HEK293 (cell line): ENCODE results near the gene VAV3.

Source experiments
- CTCF ChIA-PET: fragments of 350-600 bp; formaldehyde crosslinking; extraction: SDS; loops from one replicate; lab custom pipeline; 2021; ENCODE audit warnings: antibody characterized with exemption; lab: Yijun Ruan, JAX
- POLR2A ChIA-PET: fragments of 300-600 bp; formaldehyde crosslinking; extraction: SDS; loops from one replicate; lab custom pipeline; 2020; ENCODE audit warnings: antibody characterized with exemption, inconsistent platforms; lab: Yijun Ruan, JAX
- H3K27ac ChIP-seq: fragments of 200-500 bp; sonication (Bioruptor generic); 2 replicates; pipeline ENCODE4 v1.5.1; 2014; ENCODE audit warnings: low read depth, low read length, control low read depth, inconsistent platforms; ENCODE audit errors: extremely low read depth
- H3K36me3 ChIP-seq, 2 experiments: fragments of 200-500 bp in 1 of 2; sonication (Bioruptor generic) in 1 of 2; 1 replicate in 1 of 2; 2 replicates in 1 of 2; pipeline ENCODE4 v1.5.1; 2014 to 2017; ENCODE audit warnings: inconsistent platforms in 2 of 2, low read length in 2 of 2; ENCODE audit not compliant: control insufficient read depth in 2 of 2, insufficient read depth in 1 of 2
- H3K4me1 ChIP-seq: fragments of 200-500 bp; sonication (Bioruptor generic); 2 replicates; pipeline ENCODE4 v1.5.1; 2014; ENCODE audit warnings: mild to moderate bottlenecking, low read length, inconsistent platforms; ENCODE audit not compliant: control insufficient read depth, insufficient read depth
- H3K4me3 ChIP-seq: 2 replicates; pipeline ENCODE4 v1.5.1; 2011; ENCODE audit warnings: low read depth, mild to moderate bottlenecking, control low read depth, low read length, moderate library complexity
- H3K9me3 ChIP-seq: fragments of 200-500 bp; sonication (Bioruptor generic); 2 replicates; pipeline ENCODE4 v1.5.1; 2014; ENCODE audit warnings: low read depth, low read length, inconsistent platforms; ENCODE audit not compliant: control insufficient read depth, insufficient read depth
- IKZF3 ChIP-seq: fragments of 450-650 bp; IDR thresholded peaks from 2 replicates; pipeline ENCODE4 v1.5.0; 2018; ENCODE audit warnings: missing biosample characterization, mild to moderate bottlenecking, missing genetic modification characterization, moderate library complexity
- MZF1 ChIP-seq: fragments of 450-650 bp; formaldehyde crosslinking; IDR thresholded peaks from 2 replicates; pipeline ENCODE4 v1.5.1; 2017; ENCODE audit warnings: missing biosample characterization, missing genetic modification characterization, borderline replicate concordance
- OVOL3 ChIP-seq: fragments of 450-650 bp; formaldehyde crosslinking; IDR thresholded peaks from 2 replicates; pipeline ENCODE4 v1.5.1; 2016; ENCODE audit warnings: missing biosample characterization, missing genetic modification characterization
- SCRT1 ChIP-seq: fragments of 450-650 bp; formaldehyde crosslinking; IDR thresholded peaks from 2 replicates; pipeline ENCODE4 v1.5.1; 2016; ENCODE audit warnings: missing biosample characterization, missing genetic modification characterization, borderline replicate concordance
- ZNF174 ChIP-seq: fragments of 450-650 bp; formaldehyde crosslinking; IDR thresholded peaks from 2 replicates; pipeline ENCODE4 v1.5.0; 2017; ENCODE audit warnings: missing biosample characterization, mild to moderate bottlenecking, missing genetic modification characterization
- ZNF223 ChIP-seq: fragments of 450-650 bp; formaldehyde crosslinking; IDR thresholded peaks from 2 replicates; pipeline ENCODE4 v1.5.1; 2016; ENCODE audit warnings: missing biosample characterization, missing genetic modification characterization
- ZNF423 ChIP-seq: fragments of 450-650 bp; formaldehyde crosslinking; IDR thresholded peaks from 2 replicates; pipeline ENCODE4 v1.5.1; 2016; ENCODE audit warnings: missing biosample characterization, missing genetic modification characterization
- ZNF555 ChIP-seq: fragments of 450-650 bp; formaldehyde crosslinking; conservative IDR thresholded peaks from 2 replicates; pipeline ENCODE4 v1.5.1; 2017; ENCODE audit warnings: missing biosample characterization, mild to moderate bottlenecking, missing genetic modification characterization, inconsistent platforms
- ZNF629 ChIP-seq: fragments of 450-650 bp; formaldehyde crosslinking; IDR thresholded peaks from 2 replicates; pipeline ENCODE4 v1.5.1; 2017; ENCODE audit warnings: missing biosample characterization, missing genetic modification characterization
- ZNF768 ChIP-seq: fragments of 450-650 bp; formaldehyde crosslinking; IDR thresholded peaks from 2 replicates; pipeline ENCODE4 v1.5.1; 2018; ENCODE audit warnings: missing biosample characterization, mild to moderate bottlenecking, missing genetic modification characterization
- ZNF843 ChIP-seq: fragments of 450-650 bp; formaldehyde crosslinking; IDR thresholded peaks from 2 replicates; pipeline ENCODE4 v1.5.1; 2016; ENCODE audit warnings: missing biosample characterization, missing genetic modification characterization
- ZSCAN5A ChIP-seq: fragments of 450-650 bp; formaldehyde crosslinking; IDR thresholded peaks from 2 replicates; pipeline ENCODE4 v1.5.1; 2016; ENCODE audit warnings: missing biosample characterization, missing genetic modification characterization
- ZXDB ChIP-seq: fragments of 450-650 bp; formaldehyde crosslinking; IDR thresholded peaks from 2 replicates; pipeline ENCODE4 v1.5.1; 2016; ENCODE audit warnings: missing biosample characterization, missing genetic modification characterization
- TF ChIP-seq, protein P1 (sequence below): fragments of 450-650 bp; formaldehyde crosslinking; IDR thresholded peaks from 2 replicates; pipeline ENCODE4 v1.5.1; 2016; ENCODE audit warnings: missing biosample characterization, missing genetic modification characterization
- TF ChIP-seq, protein P2 (sequence below): fragments of 450-650 bp; formaldehyde crosslinking; IDR thresholded peaks from 2 replicates; pipeline ENCODE4 v1.5.1; 2016; ENCODE audit warnings: missing biosample characterization, missing genetic modification characterization
- TF ChIP-seq, protein P3 (sequence below): fragments of 450-650 bp; formaldehyde crosslinking; IDR thresholded peaks from 2 replicates; pipeline ENCODE4 v1.5.1; 2016; ENCODE audit warnings: missing biosample characterization, missing genetic modification characterization

VAV3 gene

GRCh38 chr1:107691540-107691939 lies 273.4 kb downstream of the VAV3 start:
- POLR2A ChIA-PET = no interaction called here
- peak; percentile 25; the same call in 1 of the 2 replicates for TF ChIP-seq IKZF3
- 0 out of 2 replicates have a peak, but pooled peaks have one; percentile 33 for TF ChIP-seq ZXDB (tag by site-specific recombination)
- 0 out of 2 replicates have a peak, but pooled peaks have one; percentile 30 for TF ChIP-seq MZF1 (tag by site-specific recombination)
- peak; percentile 39; the same call in 1 of the 2 replicates for TF ChIP-seq ZNF629 (tag by site-specific recombination)
- TF ChIP-seq, protein P1, sequence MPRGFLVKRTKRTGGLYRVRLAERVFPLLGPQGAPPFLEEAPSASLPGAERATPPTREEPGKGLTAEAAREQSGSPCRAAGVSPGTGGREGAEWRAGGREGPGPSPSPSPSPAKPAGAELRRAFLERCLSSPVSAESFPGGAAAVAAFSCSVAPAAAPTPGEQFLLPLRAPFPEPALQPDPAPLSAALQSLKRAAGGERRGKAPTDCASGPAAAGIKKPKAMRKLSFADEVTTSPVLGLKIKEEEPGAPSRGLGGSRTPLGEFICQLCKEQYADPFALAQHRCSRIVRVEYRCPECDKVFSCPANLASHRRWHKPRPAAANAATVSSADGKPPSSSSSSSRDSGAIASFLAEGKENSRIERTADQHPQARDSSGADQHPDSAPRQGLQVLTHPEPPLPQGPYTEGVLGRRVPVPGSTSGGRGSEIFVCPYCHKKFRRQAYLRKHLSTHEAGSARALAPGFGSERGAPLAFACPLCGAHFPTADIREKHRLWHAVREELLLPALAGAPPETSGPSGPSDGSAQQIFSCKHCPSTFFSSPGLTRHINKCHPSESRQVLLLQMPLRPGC = 0 out of 2 replicates have a peak, but pooled peaks have one; percentile 38
- TF ChIP-seq ZNF555 (tag by site-specific recombination) = no peak
- TF ChIP-seq, protein P2, sequence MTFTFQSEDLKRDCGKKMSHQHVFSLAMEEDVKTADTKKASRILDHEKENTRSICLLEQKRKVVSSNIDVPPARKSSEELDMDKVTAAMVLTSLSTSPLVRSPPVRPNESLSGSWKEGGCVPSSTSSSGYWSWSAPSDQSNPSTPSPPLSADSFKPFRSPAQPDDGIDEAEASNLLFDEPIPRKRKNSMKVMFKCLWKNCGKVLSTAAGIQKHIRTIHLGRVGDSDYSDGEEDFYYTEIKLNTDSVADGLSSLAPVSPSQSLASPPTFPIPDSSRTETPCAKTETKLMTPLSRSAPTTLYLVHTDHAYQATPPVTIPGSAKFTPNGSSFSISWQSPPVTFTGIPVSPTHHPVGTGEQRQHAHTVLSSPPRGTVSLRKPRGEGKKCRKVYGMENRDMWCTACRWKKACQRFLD (tag by site-specific recombination) = no peak
- TF ChIP-seq ZNF423 (tag by site-specific recombination) = no peak
- TF ChIP-seq ZNF223 (tag by site-specific recombination) = no peak

DNA sequence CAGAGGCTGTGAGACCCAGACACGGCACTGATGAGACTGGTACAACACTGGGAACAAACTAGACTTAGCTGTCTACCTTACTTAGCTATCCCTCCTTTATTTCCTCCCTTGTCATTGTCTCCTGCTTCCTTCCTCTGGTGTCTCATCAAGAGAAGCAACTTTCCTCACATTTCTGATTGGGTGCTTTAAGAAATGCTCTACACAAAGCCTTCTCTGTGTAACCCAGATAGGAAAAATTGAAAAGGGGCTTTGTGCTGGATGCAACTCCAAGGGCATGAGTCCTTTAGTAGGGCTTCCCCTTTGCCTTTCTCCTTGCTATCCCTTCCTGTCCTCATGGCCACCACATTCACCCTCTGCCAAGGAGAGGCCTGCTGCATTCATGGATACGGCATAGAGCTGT lies 274.5 kb downstream of the VAV3 start:
- POLR2A ChIA-PET = no interaction called here
- no peaks in the 10 kb centered on the region for H3K36me3 ChIP-seq
- 0 out of 2 replicates have a peak overlapping the region, but pooled peaks have one; percentile 2 for H3K27ac ChIP-seq
- CTCF ChIA-PET = interaction anchor here (0.7 kb wide), 1 partner anchor 728 kb away, joined by 3 read pairs; no protein-coding TSS in a partner anchor
- H3K9me3 ChIP-seq = no peaks in the 10 kb centered on the region
- TF ChIP-seq SCRT1 = no peak
- peaks cover 23% of the 10 kb centered on the region for H3K4me1 ChIP-seq
- no peak overlapping the region for H3K4me3 ChIP-seq

More at GRCh38 chr1:107691540-107691939, 273.4 kb downstream of the VAV3 start:
- Histone ChIP-seq H3K4me3 (no peak overlapping the region), H3K9me3 (no peaks in the 10 kb centered on the region), H3K36me3 (no peaks in the 10 kb centered on the region), H3K27ac (no peak overlapping the region), H3K4me1 (peaks cover 23% of the 10 kb centered on the region)
- CTCF ChIA-PET = no interaction called here

GRCh38 chr1:107689733-107690132 lies 275.2 kb downstream of the VAV3 start:
- Histone ChIP-seq H3K9me3 (no peaks in the 10 kb centered on the region), H3K27ac (peak overlapping the region; percentile 88; the same call in 1 of the 2 replicates), H3K36me3 (no peaks in the 10 kb centered on the region), H3K4me3 (no peak overlapping the region), H3K4me1 (peaks cover 23% of the 10 kb centered on the region)
- ChIA-PET CTCF (no interaction called here), POLR2A (no interaction called here)
- TF ChIP-seq ZNF174 (no peak), ZSCAN5A (tag by site-specific recombination) (no peak), ZNF768 (tag by site-specific recombination) (no peak), OVOL3 (tag by site-specific recombination) (no peak), ZNF843 (tag by site-specific recombination) (no peak), MZF1 (tag by site-specific recombination) (peak; percentile 61; the same call in 1 of the 2 replicates)
- TF ChIP-seq, protein P3, sequence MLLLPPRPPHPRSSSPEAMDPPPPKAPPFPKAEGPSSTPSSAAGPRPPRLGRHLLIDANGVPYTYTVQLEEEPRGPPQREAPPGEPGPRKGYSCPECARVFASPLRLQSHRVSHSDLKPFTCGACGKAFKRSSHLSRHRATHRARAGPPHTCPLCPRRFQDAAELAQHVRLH = no peak
